ENCODE measurements around the gene EDC3.

DNA sequence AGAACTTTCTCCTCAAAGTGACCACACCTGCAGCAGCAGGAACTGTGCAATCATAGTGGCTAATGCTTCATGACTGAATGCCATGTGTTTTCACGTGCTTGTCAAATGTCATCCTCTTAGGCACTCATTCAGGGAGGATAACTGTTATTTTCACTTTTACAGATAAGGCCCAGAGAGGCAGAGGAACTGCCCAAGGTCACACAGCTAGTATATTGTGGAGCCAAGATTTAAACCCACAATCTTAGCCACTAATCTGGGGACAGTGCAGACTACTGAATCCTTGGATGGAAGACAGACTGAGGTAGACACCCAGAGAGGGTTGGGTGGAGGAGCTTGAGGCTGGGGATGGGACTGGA is 90.1 kb downstream of the EDC3 start:
- TF ChIP-seq, protein P1, sequence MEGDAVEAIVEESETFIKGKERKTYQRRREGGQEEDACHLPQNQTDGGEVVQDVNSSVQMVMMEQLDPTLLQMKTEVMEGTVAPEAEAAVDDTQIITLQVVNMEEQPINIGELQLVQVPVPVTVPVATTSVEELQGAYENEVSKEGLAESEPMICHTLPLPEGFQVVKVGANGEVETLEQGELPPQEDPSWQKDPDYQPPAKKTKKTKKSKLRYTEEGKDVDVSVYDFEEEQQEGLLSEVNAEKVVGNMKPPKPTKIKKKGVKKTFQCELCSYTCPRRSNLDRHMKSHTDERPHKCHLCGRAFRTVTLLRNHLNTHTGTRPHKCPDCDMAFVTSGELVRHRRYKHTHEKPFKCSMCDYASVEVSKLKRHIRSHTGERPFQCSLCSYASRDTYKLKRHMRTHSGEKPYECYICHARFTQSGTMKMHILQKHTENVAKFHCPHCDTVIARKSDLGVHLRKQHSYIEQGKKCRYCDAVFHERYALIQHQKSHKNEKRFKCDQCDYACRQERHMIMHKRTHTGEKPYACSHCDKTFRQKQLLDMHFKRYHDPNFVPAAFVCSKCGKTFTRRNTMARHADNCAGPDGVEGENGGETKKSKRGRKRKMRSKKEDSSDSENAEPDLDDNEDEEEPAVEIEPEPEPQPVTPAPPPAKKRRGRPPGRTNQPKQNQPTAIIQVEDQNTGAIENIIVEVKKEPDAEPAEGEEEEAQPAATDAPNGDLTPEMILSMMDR (IDR thresholded peaks at IDR 0.05; ENCODE audit: poor library complexity, severe bottlenecking) = no peak
- TF ChIP-seq RAD21 (conservative IDR thresholded peaks at IDR 0.05) = no peak

Data from neural cell (in vitro differentiated cells).